Lung (tissue), 12 donors: Measurements from ENCODE around the gene TBC1D5. TPM values are rescaled to one million over a fixed set of nuclear protein-coding genes. Genes with fewer than 3 reads are reported as not detected.
A peak's percentile ranks its signal among the peaks of the same experiment; 100 is the strongest.

ENCODE experiments used
- ATAC-seq: fragments of 200-7000 bp; cut with Tn5 transposase; one replicate; pipeline ENCODE4 v1.9.1; 2020; ENCODE audit warnings: moderate number of reproducible peaks; ENCODE audit not compliant: insufficient read depth, low FRiP score
- DNase-seq, 3 donors: peaks; one replicate each; pipeline ENCODE4 v3.0.0-alpha.2; 2013 to 2017
- H3K27ac ChIP-seq, 2 donors: one replicate each; pipeline ENCODE4 v1.5.1; 2013; ENCODE audit warnings: mild to moderate bottlenecking in 2 of 2, moderate library complexity in 2 of 2, control low read depth in 1 of 2, inconsistent platforms in 1 of 2, low read depth in 1 of 2, low read length in 1 of 2
- H3K27me3 ChIP-seq, 3 donors: one replicate each; pipeline ENCODE4 v1.5.1; 2013; ENCODE audit warnings: low read length in 2 of 3; ENCODE audit not compliant: control insufficient read depth in 3 of 3, insufficient read depth in 3 of 3
- H3K36me3 ChIP-seq, 4 donors: one replicate each; pipeline ENCODE4 v1.5.1; 2013; ENCODE audit warnings: low read length in 4 of 4, mild to moderate bottlenecking in 1 of 4, moderate library complexity in 1 of 4; ENCODE audit not compliant: control insufficient read depth in 4 of 4, insufficient read depth in 4 of 4
- H3K4me1 ChIP-seq, 5 donors: one replicate each; pipeline ENCODE4 v1.5.1; 2013; ENCODE audit warnings: low read length in 5 of 5, mild to moderate bottlenecking in 2 of 5, moderate library complexity in 1 of 5; ENCODE audit not compliant: control insufficient read depth in 5 of 5, insufficient read depth in 5 of 5
- H3K4me3 ChIP-seq: one replicate; pipeline ENCODE4 v1.5.1; 2013; ENCODE audit warnings: mild to moderate bottlenecking, control low read depth, moderate library complexity
- H3K9ac ChIP-seq, 2 donors: one replicate each; pipeline ENCODE4 v1.5.1; 2013; ENCODE audit warnings: low read length in 2 of 2, control low read depth in 1 of 2; ENCODE audit not compliant: insufficient read depth in 1 of 2
- H3K9me3 ChIP-seq, 4 donors: one replicate each; pipeline ENCODE4 v1.5.1; 2013; ENCODE audit warnings: low read length in 3 of 4, mild to moderate bottlenecking in 1 of 4, moderate library complexity in 1 of 4; ENCODE audit not compliant: control insufficient read depth in 4 of 4, insufficient read depth in 3 of 4
- CTCF ChIP-seq: IDR thresholded peaks from 2 replicates; pipeline ENCODE4 v1.5.1; 2012; ENCODE audit warnings: mild to moderate bottlenecking; ENCODE audit errors: control extremely low read depth, extremely low read depth
- WGBS, 2 donors: extraction: QIAGEN DNeasy Blood & Tissue Kit; methylation state at CpG; one replicate each; pipeline ENCODE4 v1.1.7; 2013; 5-methylcytosine and 5-hydroxymethylcytosine counted together
- polyA plus RNA-seq, 2 donors: library from polyadenylated mRNA; stranded (reverse); fragments of 200-250 nt; gene quantifications; one replicate each; pipeline ENCODE4 v1.2.1, GENCODE V29; 2013
- total RNA-seq, 2 donors: library from RNA; depleted of rRNA in 1 of 2; stranded (reverse); fragments of >200 nt in 1 of 2; gene quantifications; one replicate each; pipeline ENCODE4 v1.2.1, GENCODE V29; 2014 to 2021
- donor health status: control.
- donor health status: control.
- donor health status: Bipolar disorder and iron deficiency.
- donor health status: healthy.
- donor health status: DM: yes; HTN: yes; CAD: no.

TBC1D5 gene
- total and polyA plus RNA-seq, 4 donors: 8.7 to 111 (median 39.6) TPM

GRCh38 chr3:17136136-17136721 lies 606.2 kb downstream of the TBC1D5 start:
- no peak for TF ChIP-seq CTCF
- H3K36me3 ChIP-seq: no peaks in the 10 kb centered on the region
- H3K4me1 ChIP-seq: peaks cover 0 to 7% (median 0%) of the 10 kb centered on the region in 5 donors
- H3K9me3 ChIP-seq: peaks cover 0 to 16% (median 0%) of the 10 kb centered on the region in 4 donors
- 80 to 88% methylated on average over 11 of the region's 11 CpGs for WGBS, 2 donors
- no peak overlapping the region for H3K4me3 ChIP-seq
- ATAC-seq (no peak), DNase-seq (peak; percentile 39 to 79 (median 43))
- H3K27me3 ChIP-seq: no peaks in the 10 kb centered on the region
- peak overlapping the region in 1 of 2 donors; percentile 57 for H3K27ac ChIP-seq
- no peak overlapping the region for H3K9ac ChIP-seq

- Histone ChIP-seq H3K36me3 (no peaks in the 10 kb centered on the region), H3K9me3 (peaks cover 0 to 16% (median 0%) of the 10 kb centered on the region in 4 donors), H3K27ac (peak overlapping the region in 1 of 2 donors; percentile 57), H3K4me3 (no peak overlapping the region), H3K4me1 (peaks cover 0 to 7% (median 0%) of the 10 kb centered on the region in 5 donors), H3K9ac (no peak overlapping the region), H3K27me3 (no peaks in the 10 kb centered on the region)
- DNase-seq: peak in 1 of 3 donors; percentile 12
- no peak for TF ChIP-seq CTCF
- ATAC-seq: no peak
Measured at GRCh38 chr3:17135696-17136095, 606.7 kb downstream of the TBC1D5 start.

GRCh38 chr3:17133632-17134545 lies 608.5 kb downstream of the TBC1D5 start:
- ATAC-seq (no peak), DNase-seq (peak in 1 of 3 donors; percentile 20)
- 90% methylated on average over 19 of the region's 19 CpGs for WGBS, 2 donors
- no peak overlapping the region for H3K9ac ChIP-seq
- TF ChIP-seq CTCF: no peak
- H3K27me3 ChIP-seq: no peaks in the 10 kb centered on the region
- H3K27ac ChIP-seq: no peak overlapping the region
- no peaks in the 10 kb centered on the region for H3K36me3 ChIP-seq
- H3K4me1 ChIP-seq: peaks cover 0 to 7% (median 0%) of the 10 kb centered on the region in 5 donors
- H3K9me3 ChIP-seq: peaks cover 0 to 16% (median 0%) of the 10 kb centered on the region in 4 donors
- H3K4me3 ChIP-seq: no peak overlapping the region
